GM06990 (cell line): Measurements from ENCODE around the gene PRR5L.

Source experiments
- DNase-seq: peaks from one replicate; pipeline ENCODE4 v3.0.0-alpha.2; 2011; ENCODE audit not compliant: insufficient read length; ENCODE audit errors: extremely low read depth
- H3K27me3 ChIP-seq: replicated peaks from 2 replicates; pipeline ENCODE4 v1.6.0; 2011; ENCODE audit warnings: low read length; ENCODE audit not compliant: control insufficient read depth, insufficient read depth
- H3K36me3 ChIP-seq: 2 replicates; pipeline ENCODE4 v1.5.1; 2011; ENCODE audit warnings: low read length; ENCODE audit not compliant: control insufficient read depth, insufficient read depth
- H3K4me3 ChIP-seq: replicated peaks from 2 replicates; pipeline ENCODE4 v1.5.1; 2011; ENCODE audit warnings: low read depth, mild to moderate bottlenecking, control low read depth, low read length
- CTCF ChIP-seq: IDR thresholded peaks from 2 replicates; pipeline ENCODE4 v1.5.1; 2011; ENCODE audit warnings: low read length, control low read depth, mild to moderate bottlenecking, inconsistent platforms; ENCODE audit not compliant: insufficient read depth, poor library complexity, severe bottlenecking

PRR5L gene

GRCh38 chr11:36458129-36458915, 162.2 kb downstream of the PRR5L start:
- TF ChIP-seq CTCF: no peak
- no peak for DNase-seq
- H3K27me3 ChIP-seq: no peaks in the 10 kb centered on the region
- no peak overlapping the region for H3K4me3 ChIP-seq
- no peaks in the 10 kb centered on the region for H3K36me3 ChIP-seq

- DNase-seq: no peak
- Histone ChIP-seq H3K27me3 (no peaks in the 10 kb centered on the region), H3K36me3 (no peaks in the 10 kb centered on the region), H3K4me3 (no peak overlapping the region)
- TF ChIP-seq CTCF: no peak
Observed at GRCh38 chr11:36459046-36459445, 163.0 kb downstream of the PRR5L start.

GRCh38 chr11:36460220-36460619, 164.1 kb downstream of the PRR5L start:
- TF ChIP-seq CTCF: no peak
- Histone ChIP-seq H3K4me3 (no peak overlapping the region), H3K36me3 (no peaks in the 10 kb centered on the region), H3K27me3 (no peaks in the 10 kb centered on the region)
- DNase-seq: no peak

- no peak for DNase-seq
- no peak overlapping the region for H3K4me3 ChIP-seq
- H3K27me3 ChIP-seq: no peaks in the 10 kb centered on the region
- no peak for TF ChIP-seq CTCF
- no peaks in the 10 kb centered on the region for H3K36me3 ChIP-seq
Observed at GRCh38 chr11:36462321-36462720, 166.2 kb downstream of the PRR5L start.

GRCh38 chr11:36463781-36464180, 167.7 kb downstream of the PRR5L start:
- no peaks in the 10 kb centered on the region for H3K36me3 ChIP-seq
- H3K27me3 ChIP-seq: no peaks in the 10 kb centered on the region
- H3K4me3 ChIP-seq: no peak overlapping the region
- no peak for DNase-seq
- no peak for TF ChIP-seq CTCF

- no peak overlapping the region for H3K4me3 ChIP-seq
- no peak for DNase-seq
- TF ChIP-seq CTCF: no peak
- no peaks in the 10 kb centered on the region for H3K27me3 ChIP-seq
- H3K36me3 ChIP-seq: no peaks in the 10 kb centered on the region
Observed at GRCh38 chr11:36464720-36465119, 168.6 kb downstream of the PRR5L start.
